ENCODE measurements around the gene CAPN2.

CAPN2 gene

GRCh38 chr1:223710179-223711133, 1.9 kb upstream of the CAPN2 start:
- Histone ChIP-seq H3K27ac (ENCODE audit: low read depth, low read length) (no peak overlapping the region), H3K36me3 (ENCODE audit: control insufficient read depth in 1 of 2, insufficient read depth in 2 of 2, low read length in 2 of 2) (no peaks in the 10 kb centered on the region), H3K27me3 (ENCODE audit: control insufficient read depth in 1 of 2, insufficient read depth in 2 of 2, low read length in 2 of 2) (no peaks in the 10 kb centered on the region), H3K4me1 (ENCODE audit: control insufficient read depth in 1 of 2, insufficient read depth in 2 of 2, low read length in 2 of 2) (peaks cover 33 to 47% of the 10 kb centered on the region in 2 donors), H3K4me3 (ENCODE audit: low read depth in 1 of 2, low read length in 2 of 2) (no peak overlapping the region), H3K9me3 (ENCODE audit: control insufficient read depth in 1 of 2, low read length in 2 of 2) (no peaks in the 10 kb centered on the region), H3K9ac (ENCODE audit: low read depth in 1 of 2, low read length in 2 of 2) (no peak overlapping the region)

DNA sequence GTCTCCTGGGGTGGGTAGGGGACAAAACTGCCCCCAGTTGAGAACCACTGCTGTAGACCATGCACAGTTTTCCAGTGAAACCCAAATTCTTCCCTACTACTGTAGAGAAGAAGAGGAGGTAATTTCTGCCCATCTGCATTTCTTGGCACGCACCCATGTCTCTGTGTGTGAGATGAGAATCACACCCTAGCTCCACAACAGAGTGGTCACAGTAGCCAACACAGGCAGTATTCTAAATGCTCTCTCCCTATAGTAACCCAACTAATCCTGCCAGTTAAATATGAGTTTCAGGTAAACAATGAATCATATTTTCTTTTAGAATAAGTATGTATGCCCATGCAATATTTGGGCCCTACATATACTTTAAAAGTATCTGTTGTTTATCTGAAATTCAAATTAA, 1.2 kb upstream of the CAPN2 start:
- Histone ChIP-seq H3K4me1 (ENCODE audit: control insufficient read depth in 1 of 2, insufficient read depth in 2 of 2, low read length in 2 of 2) (peaks cover 35 to 53% of the 10 kb centered on the region in 2 donors), H3K9ac (ENCODE audit: low read depth in 1 of 2, low read length in 2 of 2) (no peak overlapping the region)

GRCh38 chr1:223711747-223712193, 569 bp upstream of the CAPN2 start:
- peak overlapping the region in 1 of 2 donors; percentile 29 for H3K9ac ChIP-seq (ENCODE audit: low read depth in 1 of 2, low read length in 2 of 2)

More for the DNA sequence above, 1.2 kb upstream of the CAPN2 start:
- Histone ChIP-seq H3K36me3 (ENCODE audit: control insufficient read depth in 1 of 2, insufficient read depth in 2 of 2, low read length in 2 of 2) (no peaks in the 10 kb centered on the region), H3K27ac (ENCODE audit: low read depth, low read length) (no peak overlapping the region), H3K27me3 (ENCODE audit: control insufficient read depth in 1 of 2, insufficient read depth in 2 of 2, low read length in 2 of 2) (no peaks in the 10 kb centered on the region), H3K4me3 (ENCODE audit: low read depth in 1 of 2, low read length in 2 of 2) (no peak overlapping the region), H3K9me3 (ENCODE audit: control insufficient read depth in 1 of 2, low read length in 2 of 2) (no peaks in the 10 kb centered on the region)

GRCh38 chr1:223712850-223713474, 623 bp downstream of the CAPN2 start:
- peak overlapping the region; percentile 76 to 83 for H3K4me3 ChIP-seq (ENCODE audit: low read depth in 1 of 2, low read length in 2 of 2)
- no peaks in the 10 kb centered on the region for H3K27me3 ChIP-seq (ENCODE audit: control insufficient read depth in 1 of 2, insufficient read depth in 2 of 2, low read length in 2 of 2)
- peak overlapping the region; percentile 90 for H3K27ac ChIP-seq (ENCODE audit: low read depth, low read length)
- peaks cover 5% of the 10 kb centered on the region in 2 donors for H3K36me3 ChIP-seq (ENCODE audit: control insufficient read depth in 1 of 2, insufficient read depth in 2 of 2, low read length in 2 of 2)
- H3K4me1 ChIP-seq (ENCODE audit: control insufficient read depth in 1 of 2, insufficient read depth in 2 of 2, low read length in 2 of 2), result peaks cover 33 to 50% of the 10 kb centered on the region in 2 donors
- peak overlapping the region; percentile 72 to 79 for H3K9ac ChIP-seq (ENCODE audit: low read depth in 1 of 2, low read length in 2 of 2)
- no peaks in the 10 kb centered on the region for H3K9me3 ChIP-seq (ENCODE audit: control insufficient read depth in 1 of 2, low read length in 2 of 2)

More at GRCh38 chr1:223711747-223712193, 569 bp upstream of the CAPN2 start:
- Histone ChIP-seq H3K36me3 (ENCODE audit: control insufficient read depth in 1 of 2, insufficient read depth in 2 of 2, low read length in 2 of 2) (no peaks in the 10 kb centered on the region), H3K4me3 (ENCODE audit: low read depth in 1 of 2, low read length in 2 of 2) (peak overlapping the region; percentile 68 to 76), H3K27ac (ENCODE audit: low read depth, low read length) (peak overlapping the region; percentile 43), H3K4me1 (ENCODE audit: control insufficient read depth in 1 of 2, insufficient read depth in 2 of 2, low read length in 2 of 2) (peaks cover 36 to 53% of the 10 kb centered on the region in 2 donors), H3K27me3 (ENCODE audit: control insufficient read depth in 1 of 2, insufficient read depth in 2 of 2, low read length in 2 of 2) (no peaks in the 10 kb centered on the region), H3K9me3 (ENCODE audit: control insufficient read depth in 1 of 2, low read length in 2 of 2) (no peaks in the 10 kb centered on the region)

GRCh38 chr1:223713546-223714420, 1.4 kb downstream of the CAPN2 start:
- H3K4me1 ChIP-seq (ENCODE audit: control insufficient read depth in 1 of 2, insufficient read depth in 2 of 2, low read length in 2 of 2), result peaks cover 39 to 49% of the 10 kb centered on the region in 2 donors

DNA sequence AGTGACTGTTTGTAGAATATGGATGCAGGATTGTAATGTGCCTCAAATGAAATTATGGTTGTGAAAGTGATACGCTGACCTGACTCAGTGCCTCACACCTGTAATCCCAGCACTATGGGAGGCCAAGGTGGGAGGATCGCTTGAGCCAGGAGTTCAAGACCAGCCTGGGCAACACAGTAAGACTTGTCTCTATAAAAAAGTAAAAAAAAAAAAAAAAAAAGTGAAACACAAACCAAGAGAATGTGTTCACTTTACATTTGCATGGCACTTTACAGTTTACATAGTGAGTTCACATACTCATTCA, 2.0 kb downstream of the CAPN2 start:
- Histone ChIP-seq H3K9ac (ENCODE audit: low read depth in 1 of 2, low read length in 2 of 2) (peak overlapping the region in 1 of 2 donors; percentile 16), H3K36me3 (ENCODE audit: control insufficient read depth in 1 of 2, insufficient read depth in 2 of 2, low read length in 2 of 2) (peaks cover 7 to 13% of the 10 kb centered on the region in 2 donors), H3K9me3 (ENCODE audit: control insufficient read depth in 1 of 2, low read length in 2 of 2) (no peaks in the 10 kb centered on the region), H3K4me3 (ENCODE audit: low read depth in 1 of 2, low read length in 2 of 2) (peak overlapping the region; percentile 37 to 76), H3K27me3 (ENCODE audit: control insufficient read depth in 1 of 2, insufficient read depth in 2 of 2, low read length in 2 of 2) (no peaks in the 10 kb centered on the region), H3K4me1 (ENCODE audit: control insufficient read depth in 1 of 2, insufficient read depth in 2 of 2, low read length in 2 of 2) (peaks cover 43 to 49% of the 10 kb centered on the region in 2 donors), H3K27ac (ENCODE audit: low read depth, low read length) (no peak overlapping the region)

More at GRCh38 chr1:223713546-223714420, 1.4 kb downstream of the CAPN2 start:
- peaks cover 7 to 13% of the 10 kb centered on the region in 2 donors for H3K36me3 ChIP-seq (ENCODE audit: control insufficient read depth in 1 of 2, insufficient read depth in 2 of 2, low read length in 2 of 2)
- no peaks in the 10 kb centered on the region for H3K27me3 ChIP-seq (ENCODE audit: control insufficient read depth in 1 of 2, insufficient read depth in 2 of 2, low read length in 2 of 2)
- H3K27ac ChIP-seq (ENCODE audit: low read depth, low read length), result peak overlapping the region; percentile 90
- H3K4me3 ChIP-seq (ENCODE audit: low read depth in 1 of 2, low read length in 2 of 2), result peak overlapping the region; percentile 76 to 83
- H3K9me3 ChIP-seq (ENCODE audit: control insufficient read depth in 1 of 2, low read length in 2 of 2), result no peaks in the 10 kb centered on the region
- peak overlapping the region; percentile 72 to 79 for H3K9ac ChIP-seq (ENCODE audit: low read depth in 1 of 2, low read length in 2 of 2)

- no peak overlapping the region for H3K27ac ChIP-seq (ENCODE audit: low read depth, low read length)
Measured at GRCh38 chr1:223714849-223715603, 2.7 kb downstream of the CAPN2 start.

GRCh38 chr1:223715604-223716172, 3.3 kb downstream of the CAPN2 start:
- Histone ChIP-seq H3K27me3 (ENCODE audit: control insufficient read depth in 1 of 2, insufficient read depth in 2 of 2, low read length in 2 of 2) (no peaks in the 10 kb centered on the region), H3K9ac (ENCODE audit: low read depth in 1 of 2, low read length in 2 of 2) (peak overlapping the region in 1 of 2 donors; percentile 16), H3K36me3 (ENCODE audit: control insufficient read depth in 1 of 2, insufficient read depth in 2 of 2, low read length in 2 of 2) (peaks cover 7 to 17% of the 10 kb centered on the region in 2 donors), H3K27ac (ENCODE audit: low read depth, low read length) (no peak overlapping the region), H3K9me3 (ENCODE audit: control insufficient read depth in 1 of 2, low read length in 2 of 2) (no peaks in the 10 kb centered on the region), H3K4me3 (ENCODE audit: low read depth in 1 of 2, low read length in 2 of 2) (peak overlapping the region; percentile 17 to 37), H3K4me1 (ENCODE audit: control insufficient read depth in 1 of 2, insufficient read depth in 2 of 2, low read length in 2 of 2) (peaks cover 56% of the 10 kb centered on the region in 2 donors)

More at GRCh38 chr1:223714849-223715603, 2.7 kb downstream of the CAPN2 start:
- H3K4me3 ChIP-seq (ENCODE audit: low read depth in 1 of 2, low read length in 2 of 2), result peak overlapping the region; percentile 17 to 37
- H3K9ac ChIP-seq (ENCODE audit: low read depth in 1 of 2, low read length in 2 of 2), result peak overlapping the region; percentile 4 to 16
- no peaks in the 10 kb centered on the region for H3K9me3 ChIP-seq (ENCODE audit: control insufficient read depth in 1 of 2, low read length in 2 of 2)
- no peaks in the 10 kb centered on the region for H3K27me3 ChIP-seq (ENCODE audit: control insufficient read depth in 1 of 2, insufficient read depth in 2 of 2, low read length in 2 of 2)
- peaks cover 7 to 17% of the 10 kb centered on the region in 2 donors for H3K36me3 ChIP-seq (ENCODE audit: control insufficient read depth in 1 of 2, insufficient read depth in 2 of 2, low read length in 2 of 2)
- H3K4me1 ChIP-seq (ENCODE audit: control insufficient read depth in 1 of 2, insufficient read depth in 2 of 2, low read length in 2 of 2), result peaks cover 49 to 54% of the 10 kb centered on the region in 2 donors

Data from duodenal mucosa (tissue), 2 donors.